ENCODE results near the gene ATP6V0D1. TPM values are rescaled to one million over a fixed set of nuclear protein-coding genes. Genes with fewer than 3 reads are reported as not detected.

ATP6V0D1 gene
- total and polyA plus RNA-seq, 2 of the 4 experiments (the other 2 are of a cell fraction) = 112 to 124 TPM

DNA sequence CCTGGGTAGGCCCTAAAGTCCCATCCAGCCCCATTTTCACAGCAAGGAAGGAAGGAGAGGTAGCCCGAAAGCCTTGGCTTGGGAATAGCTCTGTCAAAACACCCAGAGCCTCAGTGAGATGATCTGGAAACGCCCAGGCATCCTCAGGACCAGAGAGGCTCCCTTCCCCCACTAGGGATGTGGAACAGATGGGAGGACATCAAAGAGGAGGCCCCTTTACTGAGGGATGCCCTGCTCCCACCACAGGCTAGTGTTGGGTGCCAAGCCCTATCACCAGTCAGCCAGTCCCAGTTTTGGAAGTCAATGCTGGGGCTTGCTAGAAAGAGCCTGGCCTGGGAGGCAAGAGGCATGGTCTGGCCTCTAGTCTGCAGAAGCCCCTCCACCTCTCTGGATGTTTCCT, 92.4 kb downstream of the ATP6V0D1 start:
- no peak overlapping the region for H2AFZ ChIP-seq (replicated peaks; ENCODE audit: low read length, poor library complexity)
- no peak overlapping the region for H4K91ac ChIP-seq (ENCODE audit: insufficient read depth, low read depth, low read length)
- in situ Hi-C loops (cut with MboI; ENCODE audit: low sequenced_read_pairs) = no loop called here
- intact Hi-C loops (cut with micrococcal nuclease) = no loop called here
- H2AK9ac ChIP-seq (replicated peaks; ENCODE audit: low read depth, low read length, poor library complexity) = no peak overlapping the region
- no peak overlapping the region for H3K18ac ChIP-seq (ENCODE audit: low read depth, low read length)
- H3K4ac ChIP-seq (ENCODE audit: low read depth, low read length) = no peak overlapping the region
- H3K4me3 ChIP-seq (ENCODE audit: insufficient read depth, low read depth, low read length) = no peak overlapping the region
- WGBS, 2 experiments (ENCODE audit: extremely low coverage in 2 of 2, insufficient read length in 1 of 2) = no CpG with 5 or more reads among the region's 2 CpGs
- peaks cover 5% of the 10 kb centered on the region; the same call in 1 of the 2 replicates for H3K9me1 ChIP-seq (ENCODE audit: insufficient read depth, low read length)
- H3K56ac ChIP-seq (ENCODE audit: extremely low read depth, insufficient read depth, low read length) = no peak overlapping the region
- H3K4me2 ChIP-seq (ENCODE audit: low read depth, low read length) = no peak overlapping the region
- peaks cover 24% of the 10 kb centered on the region for H3K27me3 ChIP-seq (ENCODE audit: control insufficient read depth, insufficient read depth, low read length)
- no peaks in the 10 kb centered on the region for H3K9me3 ChIP-seq (ENCODE audit: control insufficient read depth, insufficient read depth, low read length)
- H3K4me1 ChIP-seq (ENCODE audit: control insufficient read depth, insufficient read depth, low read length) = peaks cover 5% of the 10 kb centered on the region; the same call in 1 of the 2 replicates
- ChIA-PET POLR2A (ENCODE audit: unreplicated experiment) (interaction anchor here (0.5 to 0.6 kb wide), 2 partner anchors 171 to 185 kb away, joined by 4 to 6 read pairs; no protein-coding TSS in a partner anchor), CTCF (no interaction called here)
- no peak overlapping the region for H4K8ac ChIP-seq (ENCODE audit: low read depth in 2 of 2, low read length in 2 of 2)
- dilution Hi-C loops (cut with HindIII; ENCODE audit: low sequenced_read_pairs, unreplicated experiment) = no loop called here
- H2BK20ac ChIP-seq (ENCODE audit: low read depth, low read length) = no peak overlapping the region
- TF ChIP-seq POLR2A (IDR thresholded peaks at IDR 0.05; ENCODE audit: low read depth, low read length) (no peak), MAFK (IDR thresholded peaks at IDR 0.05; ENCODE audit: low read depth, low read length) (no peak), MAZ (IDR thresholded peaks at IDR 0.05; ENCODE audit: borderline replicate concordance, low read depth, low read length) (no peak), CEBPB (IDR thresholded peaks at IDR 0.05; ENCODE audit: low read depth, low read length) (no peak), RFX5 (IDR thresholded peaks at IDR 0.05; ENCODE audit: low read depth, low read length) (no peak), NFE2L2 (IDR thresholded peaks at IDR 0.05; ENCODE audit: low read depth, low read length) (no peak), MXI1 (IDR thresholded peaks at IDR 0.05; ENCODE audit: borderline replicate concordance, low read depth, low read length) (no peak), RAD21 (IDR thresholded peaks at IDR 0.05; ENCODE audit: low read length) (no peak), SMC3 (IDR thresholded peaks at IDR 0.05; ENCODE audit: low read depth, low read length) (no peak), BHLHE40 (IDR thresholded peaks at IDR 0.05; ENCODE audit: low read depth, low read length) (no peak), FOS (IDR thresholded peaks at IDR 0.05; ENCODE audit: low read depth, low read length) (no peak), RCOR1 (IDR thresholded peaks at IDR 0.05; ENCODE audit: insufficient replicate concordance, low read length) (no peak), CHD1 (IDR thresholded peaks at IDR 0.05; ENCODE audit: low read depth, low read length) (no peak)
- TF ChIP-seq, protein P1, sequence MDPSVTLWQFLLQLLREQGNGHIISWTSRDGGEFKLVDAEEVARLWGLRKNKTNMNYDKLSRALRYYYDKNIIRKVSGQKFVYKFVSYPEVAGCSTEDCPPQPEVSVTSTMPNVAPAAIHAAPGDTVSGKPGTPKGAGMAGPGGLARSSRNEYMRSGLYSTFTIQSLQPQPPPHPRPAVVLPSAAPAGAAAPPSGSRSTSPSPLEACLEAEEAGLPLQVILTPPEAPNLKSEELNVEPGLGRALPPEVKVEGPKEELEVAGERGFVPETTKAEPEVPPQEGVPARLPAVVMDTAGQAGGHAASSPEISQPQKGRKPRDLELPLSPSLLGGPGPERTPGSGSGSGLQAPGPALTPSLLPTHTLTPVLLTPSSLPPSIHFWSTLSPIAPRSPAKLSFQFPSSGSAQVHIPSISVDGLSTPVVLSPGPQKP (IDR thresholded peaks at IDR 0.05; ENCODE audit: borderline replicate concordance, low read depth, low read length) = no peak
- TF ChIP-seq, protein P2, sequence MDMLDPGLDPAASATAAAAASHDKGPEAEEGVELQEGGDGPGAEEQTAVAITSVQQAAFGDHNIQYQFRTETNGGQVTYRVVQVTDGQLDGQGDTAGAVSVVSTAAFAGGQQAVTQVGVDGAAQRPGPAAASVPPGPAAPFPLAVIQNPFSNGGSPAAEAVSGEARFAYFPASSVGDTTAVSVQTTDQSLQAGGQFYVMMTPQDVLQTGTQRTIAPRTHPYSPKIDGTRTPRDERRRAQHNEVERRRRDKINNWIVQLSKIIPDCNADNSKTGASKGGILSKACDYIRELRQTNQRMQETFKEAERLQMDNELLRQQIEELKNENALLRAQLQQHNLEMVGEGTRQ (IDR thresholded peaks at IDR 0.05; ENCODE audit: low read depth, low read length) = no peak
- TF ChIP-seq, protein P3, sequence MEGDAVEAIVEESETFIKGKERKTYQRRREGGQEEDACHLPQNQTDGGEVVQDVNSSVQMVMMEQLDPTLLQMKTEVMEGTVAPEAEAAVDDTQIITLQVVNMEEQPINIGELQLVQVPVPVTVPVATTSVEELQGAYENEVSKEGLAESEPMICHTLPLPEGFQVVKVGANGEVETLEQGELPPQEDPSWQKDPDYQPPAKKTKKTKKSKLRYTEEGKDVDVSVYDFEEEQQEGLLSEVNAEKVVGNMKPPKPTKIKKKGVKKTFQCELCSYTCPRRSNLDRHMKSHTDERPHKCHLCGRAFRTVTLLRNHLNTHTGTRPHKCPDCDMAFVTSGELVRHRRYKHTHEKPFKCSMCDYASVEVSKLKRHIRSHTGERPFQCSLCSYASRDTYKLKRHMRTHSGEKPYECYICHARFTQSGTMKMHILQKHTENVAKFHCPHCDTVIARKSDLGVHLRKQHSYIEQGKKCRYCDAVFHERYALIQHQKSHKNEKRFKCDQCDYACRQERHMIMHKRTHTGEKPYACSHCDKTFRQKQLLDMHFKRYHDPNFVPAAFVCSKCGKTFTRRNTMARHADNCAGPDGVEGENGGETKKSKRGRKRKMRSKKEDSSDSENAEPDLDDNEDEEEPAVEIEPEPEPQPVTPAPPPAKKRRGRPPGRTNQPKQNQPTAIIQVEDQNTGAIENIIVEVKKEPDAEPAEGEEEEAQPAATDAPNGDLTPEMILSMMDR (conservative IDR thresholded peaks at IDR 0.05; ENCODE audit: low read depth, low read length) = no peak
- no peak overlapping the region for H2AK5ac ChIP-seq (ENCODE audit: low read depth, low read length)
- ATAC-seq (ENCODE audit: low read depth) = no peak
- no peak overlapping the region for H4K5ac ChIP-seq (ENCODE audit: low read depth, low read length)
- H4K20me1 ChIP-seq (ENCODE audit: insufficient read depth, low read length) = no peaks in the 10 kb centered on the region
- no peak overlapping the region for H3K9ac ChIP-seq (ENCODE audit: low read depth, low read length)
- no peaks in the 10 kb centered on the region for H3K79me1 ChIP-seq (ENCODE audit: low read depth in 1 of 2, low read length in 2 of 2)
- no peak overlapping the region for H3K23ac ChIP-seq (ENCODE audit: low read depth, low read length)
- H3K36me3 ChIP-seq (ENCODE audit: control insufficient read depth, insufficient read depth, low read length) = no peaks in the 10 kb centered on the region
- no peak overlapping the region for H3K27ac ChIP-seq (ENCODE audit: insufficient read depth, low read length)
- H2BK120ac ChIP-seq (ENCODE audit: low read depth, low read length) = no peak overlapping the region
- H2BK15ac ChIP-seq (ENCODE audit: low read depth, low read length) = no peak overlapping the region
- no peak overlapping the region for H3K14ac ChIP-seq (replicated peaks; ENCODE audit: low read depth, low read length)
- no peak overlapping the region for H2BK5ac ChIP-seq (ENCODE audit: low read depth, low read length, poor library complexity, severe bottlenecking)
- DNase-seq = no peak
- BruUV-seq (replicated peaks) = no TSS peak
